ENCODE results near the gene TRPC4AP.

TRPC4AP gene

DNA sequence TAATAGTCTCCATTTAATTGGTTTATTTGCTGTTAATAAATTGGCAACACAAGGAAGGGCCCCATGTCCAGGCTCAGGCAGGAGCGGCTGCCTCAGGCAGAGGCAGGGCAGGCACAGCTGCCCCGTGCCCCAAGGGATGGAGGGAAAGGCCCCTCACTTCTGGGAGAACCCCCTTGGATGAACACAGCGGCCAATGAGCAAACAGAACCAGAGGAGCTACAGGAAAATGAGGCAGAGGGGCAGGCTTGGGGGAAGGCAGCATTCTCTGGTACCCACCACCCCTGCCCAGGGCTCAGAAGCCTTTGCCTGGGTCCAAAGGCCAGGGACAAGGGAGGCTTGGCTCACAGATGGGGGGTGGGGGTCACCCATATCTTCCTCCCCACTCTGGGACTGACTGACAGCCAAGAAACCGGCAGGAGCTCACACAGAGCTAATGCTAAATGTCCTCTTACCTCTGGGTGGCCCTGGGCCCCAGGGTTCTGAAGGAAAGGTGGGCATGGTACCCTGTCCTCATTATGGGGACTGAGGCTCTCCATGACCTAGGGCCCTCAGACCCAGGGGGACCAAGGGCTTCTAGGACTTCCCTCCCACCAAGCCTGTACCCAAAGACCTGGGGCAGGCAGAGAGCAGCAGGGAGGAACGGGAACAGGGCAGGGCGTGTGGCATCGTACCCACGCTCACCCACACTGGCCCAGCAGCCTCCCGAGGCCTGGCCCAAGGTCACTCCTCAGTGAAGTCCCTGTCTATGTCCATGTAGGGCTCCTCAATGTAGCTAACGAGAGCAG lies 90.0 kb downstream of the TRPC4AP start:
- no peaks in the 10 kb centered on the region for H3K4me1 ChIP-seq (ENCODE audit: control extremely low read depth in 1 of 4, control insufficient read depth in 4 of 4, insufficient read depth in 4 of 4, low read length in 3 of 4)
- ChIA-PET CTCF (interaction anchor here (1.0 to 1.4 kb wide), 2 partner anchors 9 to 167 kb away, joined by 3 read pairs; no protein-coding TSS in a partner anchor), POLR2A (interaction anchor here (0.6 kb wide), 1 partner anchor 1221 kb away, joined by 3 read pairs; no protein-coding TSS in a partner anchor)
- H3K9me3 ChIP-seq (ENCODE audit: control extremely low read depth in 1 of 5, control insufficient read depth in 4 of 5, insufficient read depth in 2 of 5, low read depth in 1 of 5, low read length in 4 of 5): no peaks in the 10 kb centered on the region
- 94% methylated on average over 10 of the region's 10 CpGs for WGBS (ENCODE audit: insufficient coverage)
- DNase-seq: no peak
- peaks cover 23 to 97% (median 87%) of the 10 kb centered on the region in 4 experiments for H3K36me3 ChIP-seq (ENCODE audit: control insufficient read depth in 4 of 4, insufficient read depth in 4 of 4, low read length in 3 of 4)
- no peaks in the 10 kb centered on the region for H3K27me3 ChIP-seq (replicated peaks in 2 of 5; ENCODE audit: control insufficient read depth in 4 of 5, insufficient read depth in 5 of 5, low read length in 4 of 5)
- H3K27ac ChIP-seq (ENCODE audit: insufficient read depth in 1 of 2, low read depth in 1 of 2, low read length in 2 of 2, poor library complexity in 1 of 2, severe bottlenecking in 2 of 2): no peak overlapping the region
- no peak overlapping the region for H3K4me3 ChIP-seq (ENCODE audit: control insufficient read depth in 1 of 7, extremely low read depth in 1 of 7, insufficient read depth in 4 of 7, low read depth in 2 of 7, low read length in 6 of 7)

DNA sequence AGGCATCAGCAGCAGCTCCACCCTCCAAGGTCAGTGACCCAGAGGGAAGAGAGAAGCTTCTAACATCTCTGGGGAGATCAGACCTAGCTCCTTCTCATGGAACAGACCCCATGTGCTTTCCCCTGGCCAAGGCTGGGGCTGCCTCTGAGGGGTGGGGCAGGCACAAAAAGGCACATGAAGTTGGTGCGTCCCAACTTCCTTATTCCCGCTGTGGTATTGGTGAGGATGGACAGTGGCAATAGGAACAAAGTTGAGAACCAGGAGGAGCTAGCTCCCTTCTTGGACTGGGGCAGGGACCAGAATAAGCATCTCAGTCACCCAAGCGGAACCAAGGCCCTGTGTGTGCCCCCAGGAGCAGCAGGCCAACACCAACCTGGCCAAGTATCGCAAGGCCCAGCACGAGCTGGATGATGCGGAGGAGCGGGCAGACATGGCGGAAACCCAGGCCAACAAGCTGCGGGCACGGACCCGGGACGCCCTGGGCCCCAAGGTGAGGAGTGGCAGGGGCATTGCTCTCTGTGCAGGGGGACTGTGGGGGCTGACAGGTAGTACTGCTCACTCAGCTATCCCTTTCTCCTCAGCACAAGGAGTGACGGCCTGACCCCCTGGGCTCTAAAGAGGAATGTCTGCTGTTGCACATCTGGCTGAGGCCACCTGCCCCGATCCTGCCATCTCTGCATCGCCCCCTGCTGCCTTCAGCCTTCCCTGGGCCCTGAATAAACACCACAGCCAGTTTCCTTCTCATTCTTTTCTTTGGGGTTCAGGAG lies 90.8 kb downstream of the TRPC4AP start:
- ChIA-PET CTCF (interaction anchor here (1.0 to 2.1 kb wide), 6 partner anchors 8 to 166 kb away, joined by 3 to 9 read pairs (median 4); no protein-coding TSS in a partner anchor), POLR2A (interaction anchor here (0.6 kb wide), 1 partner anchor 1220 kb away, joined by 3 read pairs; no protein-coding TSS in a partner anchor)
- DNase-seq: peak in 1 of 3 donors; percentile 8
- peaks cover 20 to 96% (median 81%) of the 10 kb centered on the region in 4 experiments for H3K36me3 ChIP-seq (ENCODE audit: control insufficient read depth in 4 of 4, insufficient read depth in 4 of 4, low read length in 3 of 4)
- no peak overlapping the region for H3K27ac ChIP-seq (ENCODE audit: insufficient read depth in 1 of 2, low read depth in 1 of 2, low read length in 2 of 2, poor library complexity in 1 of 2, severe bottlenecking in 2 of 2)
- no peaks in the 10 kb centered on the region for H3K4me1 ChIP-seq (ENCODE audit: control extremely low read depth in 1 of 4, control insufficient read depth in 4 of 4, insufficient read depth in 4 of 4, low read length in 3 of 4)
- H3K9me3 ChIP-seq (ENCODE audit: control extremely low read depth in 1 of 5, control insufficient read depth in 4 of 5, insufficient read depth in 2 of 5, low read depth in 1 of 5, low read length in 4 of 5): no peaks in the 10 kb centered on the region
- H3K4me3 ChIP-seq (ENCODE audit: control insufficient read depth in 1 of 7, extremely low read depth in 1 of 7, insufficient read depth in 4 of 7, low read depth in 2 of 7, low read length in 6 of 7): no peak overlapping the region
- H3K27me3 ChIP-seq (replicated peaks in 2 of 5; ENCODE audit: control insufficient read depth in 4 of 5, insufficient read depth in 5 of 5, low read length in 4 of 5): no peaks in the 10 kb centered on the region
- 97% methylated on average over 13 of the region's 15 CpGs for WGBS (ENCODE audit: insufficient coverage)

DNA sequence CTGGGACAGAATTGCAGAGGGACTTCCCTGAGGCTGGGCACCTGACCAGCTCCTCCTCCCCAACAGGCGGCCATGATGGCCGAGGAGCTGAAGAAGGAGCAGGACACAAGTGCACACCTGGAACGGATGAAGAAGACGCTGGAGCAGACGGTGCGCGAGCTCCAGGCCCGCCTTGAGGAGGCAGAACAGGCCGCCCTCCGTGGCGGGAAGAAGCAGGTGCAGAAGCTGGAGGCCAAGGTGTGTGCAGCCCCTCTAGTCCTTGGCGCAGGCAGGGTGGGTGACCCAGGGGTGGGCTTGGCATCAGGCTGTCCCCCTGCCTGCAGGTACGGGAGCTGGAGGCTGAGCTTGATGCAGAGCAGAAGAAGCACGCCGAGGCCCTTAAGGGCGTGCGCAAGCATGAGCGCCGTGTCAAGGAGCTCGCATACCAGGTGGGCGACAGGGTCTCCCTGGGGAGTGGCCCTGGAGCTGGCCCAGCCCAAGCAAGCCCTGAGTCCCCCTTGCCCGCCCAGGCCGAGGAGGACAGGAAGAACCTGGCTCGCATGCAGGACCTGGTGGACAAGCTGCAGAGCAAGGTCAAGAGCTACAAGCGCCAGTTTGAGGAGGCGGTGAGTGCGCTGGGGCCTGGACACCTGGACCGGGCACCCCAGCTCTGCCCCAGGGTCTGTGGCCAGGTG lies 91.5 kb downstream of the TRPC4AP start:
- DNase-seq: no peak
- 97% methylated on average over 23 of the region's 28 CpGs for WGBS (ENCODE audit: insufficient coverage)
- H3K9me3 ChIP-seq (ENCODE audit: control extremely low read depth in 1 of 5, control insufficient read depth in 4 of 5, insufficient read depth in 2 of 5, low read depth in 1 of 5, low read length in 4 of 5): no peaks in the 10 kb centered on the region
- no peak overlapping the region for H3K4me3 ChIP-seq (ENCODE audit: control insufficient read depth in 1 of 7, extremely low read depth in 1 of 7, insufficient read depth in 4 of 7, low read depth in 2 of 7, low read length in 6 of 7)
- ChIA-PET CTCF (interaction anchor here (1.0 to 2.1 kb wide), 5 partner anchors 11 to 165 kb away, joined by 3 to 9 read pairs (median 5); no protein-coding TSS in a partner anchor), POLR2A (no interaction called here)
- H3K4me1 ChIP-seq (ENCODE audit: control extremely low read depth in 1 of 4, control insufficient read depth in 4 of 4, insufficient read depth in 4 of 4, low read length in 3 of 4): no peaks in the 10 kb centered on the region
- no peak overlapping the region for H3K27ac ChIP-seq (ENCODE audit: insufficient read depth in 1 of 2, low read depth in 1 of 2, low read length in 2 of 2, poor library complexity in 1 of 2, severe bottlenecking in 2 of 2)
- no peaks in the 10 kb centered on the region for H3K27me3 ChIP-seq (replicated peaks in 2 of 5; ENCODE audit: control insufficient read depth in 4 of 5, insufficient read depth in 5 of 5, low read length in 4 of 5)
- H3K36me3 ChIP-seq (ENCODE audit: control insufficient read depth in 4 of 4, insufficient read depth in 4 of 4, low read length in 3 of 4): peaks cover 20 to 95% (median 80%) of the 10 kb centered on the region in 4 experiments

DNA sequence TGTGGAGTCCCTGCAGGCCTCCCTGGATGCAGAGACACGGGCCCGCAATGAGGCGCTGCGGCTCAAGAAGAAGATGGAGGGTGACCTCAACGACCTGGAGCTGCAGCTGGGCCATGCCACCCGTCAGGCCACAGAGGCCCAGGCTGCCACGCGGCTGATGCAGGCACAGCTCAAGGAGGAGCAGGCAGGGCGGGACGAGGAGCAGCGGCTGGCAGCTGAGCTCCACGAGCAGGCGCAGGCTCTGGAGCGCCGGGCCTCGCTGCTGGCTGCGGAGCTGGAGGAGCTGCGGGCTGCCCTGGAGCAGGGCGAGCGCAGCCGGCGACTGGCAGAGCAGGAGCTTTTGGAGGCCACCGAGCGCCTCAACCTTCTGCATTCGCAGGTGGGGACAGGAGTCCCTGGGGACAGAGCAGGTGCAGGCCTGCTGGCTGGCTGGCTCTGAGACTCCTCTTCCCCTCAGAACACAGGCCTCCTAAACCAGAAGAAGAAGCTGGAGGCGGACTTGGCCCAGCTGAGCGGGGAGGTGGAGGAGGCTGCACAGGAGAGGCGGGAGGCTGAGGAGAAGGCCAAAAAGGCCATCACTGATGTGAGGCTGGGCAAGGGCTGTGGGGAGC lies 92.2 kb downstream of the TRPC4AP start:
- Histone ChIP-seq H3K4me3 (ENCODE audit: control insufficient read depth in 1 of 7, extremely low read depth in 1 of 7, insufficient read depth in 4 of 7, low read depth in 2 of 7, low read length in 6 of 7) (no peak overlapping the region), H3K36me3 (ENCODE audit: control insufficient read depth in 4 of 4, insufficient read depth in 4 of 4, low read length in 3 of 4) (peaks cover 18 to 95% (median 80%) of the 10 kb centered on the region in 4 experiments)
- POLR2A ChIA-PET: no interaction called here

DNA sequence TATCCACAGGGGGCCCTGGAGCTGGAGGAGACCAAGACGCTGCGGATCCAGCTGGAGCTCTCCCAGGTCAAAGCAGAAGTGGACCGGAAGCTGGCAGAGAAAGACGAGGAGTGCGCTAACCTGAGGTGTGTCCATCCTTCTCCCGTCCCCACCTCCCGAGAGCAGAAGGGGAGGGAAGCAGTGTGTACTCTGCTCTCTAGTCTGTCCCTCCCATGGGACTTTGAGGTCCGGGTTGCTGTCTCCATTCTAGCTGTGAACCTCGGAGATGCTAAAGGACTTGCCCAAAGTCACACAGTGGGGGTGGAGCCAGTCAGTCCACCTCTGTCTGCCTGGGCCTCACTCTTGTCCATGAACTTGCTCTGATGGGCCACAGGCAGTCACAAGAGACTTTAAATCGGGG lies 92.8 kb downstream of the TRPC4AP start:
- Histone ChIP-seq H3K36me3 (ENCODE audit: control insufficient read depth in 4 of 4, insufficient read depth in 4 of 4, low read length in 3 of 4) (peaks cover 19 to 95% (median 78%) of the 10 kb centered on the region in 4 experiments), H3K27me3 (replicated peaks in 2 of 5; ENCODE audit: control insufficient read depth in 4 of 5, insufficient read depth in 5 of 5, low read length in 4 of 5) (no peaks in the 10 kb centered on the region), H3K4me3 (ENCODE audit: control insufficient read depth in 1 of 7, extremely low read depth in 1 of 7, insufficient read depth in 4 of 7, low read depth in 2 of 7, low read length in 6 of 7) (no peak overlapping the region), H3K4me1 (ENCODE audit: control extremely low read depth in 1 of 4, control insufficient read depth in 4 of 4, insufficient read depth in 4 of 4, low read length in 3 of 4) (no peaks in the 10 kb centered on the region), H3K9me3 (ENCODE audit: control extremely low read depth in 1 of 5, control insufficient read depth in 4 of 5, insufficient read depth in 2 of 5, low read depth in 1 of 5, low read length in 4 of 5) (no peaks in the 10 kb centered on the region), H3K27ac (ENCODE audit: insufficient read depth in 1 of 2, low read depth in 1 of 2, low read length in 2 of 2, poor library complexity in 1 of 2, severe bottlenecking in 2 of 2) (no peak overlapping the region)
- CTCF ChIA-PET: interaction anchor here (1.0 to 2.1 kb wide), 4 partner anchors 9 to 167 kb away, joined by 3 to 6 read pairs (median 4); no protein-coding TSS in a partner anchor
- DNase-seq: no peak
- WGBS (ENCODE audit: insufficient coverage): 96% methylated on average over 10 of the region's 10 CpGs
- POLR2A ChIA-PET: no interaction called here

More for the DNA sequence above, 92.2 kb downstream of the TRPC4AP start:
- Histone ChIP-seq H3K27me3 (replicated peaks in 2 of 5; ENCODE audit: control insufficient read depth in 4 of 5, insufficient read depth in 5 of 5, low read length in 4 of 5) (no peaks in the 10 kb centered on the region), H3K27ac (ENCODE audit: insufficient read depth in 1 of 2, low read depth in 1 of 2, low read length in 2 of 2, poor library complexity in 1 of 2, severe bottlenecking in 2 of 2) (no peak overlapping the region), H3K9me3 (ENCODE audit: control extremely low read depth in 1 of 5, control insufficient read depth in 4 of 5, insufficient read depth in 2 of 5, low read depth in 1 of 5, low read length in 4 of 5) (no peaks in the 10 kb centered on the region), H3K4me1 (ENCODE audit: control extremely low read depth in 1 of 4, control insufficient read depth in 4 of 4, insufficient read depth in 4 of 4, low read length in 3 of 4) (no peaks in the 10 kb centered on the region)
- no peak for DNase-seq
- CTCF ChIA-PET: interaction anchor here (1.2 to 2.1 kb wide), 4 partner anchors 11 to 165 kb away, joined by 4 to 9 read pairs (median 6); no protein-coding TSS in a partner anchor
- 96% methylated on average over 26 of the region's 28 CpGs for WGBS (ENCODE audit: insufficient coverage)

DNA sequence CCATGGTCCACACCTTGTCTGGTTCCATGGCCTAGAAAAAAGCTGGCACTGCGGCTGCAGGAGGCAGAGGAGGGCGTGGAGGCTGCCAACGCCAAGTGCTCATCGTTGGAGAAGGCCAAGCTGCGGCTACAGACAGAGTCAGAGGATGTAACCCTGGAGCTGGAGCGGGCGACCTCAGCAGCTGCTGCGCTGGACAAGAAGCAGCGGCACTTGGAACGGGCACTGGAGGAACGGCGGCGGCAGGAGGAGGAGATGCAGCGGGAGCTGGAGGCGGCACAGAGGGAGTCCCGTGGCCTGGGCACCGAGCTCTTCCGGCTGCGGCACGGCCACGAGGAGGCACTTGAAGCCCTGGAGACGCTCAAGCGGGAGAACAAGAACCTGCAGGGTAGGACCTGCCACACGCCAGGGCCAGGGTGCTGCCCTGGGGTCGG lies 93.6 kb downstream of the TRPC4AP start:
- CTCF ChIA-PET: interaction anchor here (0.6 to 1.1 kb wide), 4 partner anchors 9 to 166 kb away, joined by 3 read pairs; no protein-coding TSS in a partner anchor
- POLR2A ChIA-PET: no interaction called here
- no peaks in the 10 kb centered on the region for H3K4me1 ChIP-seq (ENCODE audit: control extremely low read depth in 1 of 4, control insufficient read depth in 4 of 4, insufficient read depth in 4 of 4, low read length in 3 of 4)
- WGBS (ENCODE audit: insufficient coverage): 97% methylated on average over 25 of the region's 25 CpGs
- H3K27ac ChIP-seq (ENCODE audit: insufficient read depth in 1 of 2, low read depth in 1 of 2, low read length in 2 of 2, poor library complexity in 1 of 2, severe bottlenecking in 2 of 2): no peak overlapping the region
- no peaks in the 10 kb centered on the region for H3K9me3 ChIP-seq (ENCODE audit: control extremely low read depth in 1 of 5, control insufficient read depth in 4 of 5, insufficient read depth in 2 of 5, low read depth in 1 of 5, low read length in 4 of 5)
- no peak for DNase-seq
- H3K27me3 ChIP-seq (replicated peaks in 2 of 5; ENCODE audit: control insufficient read depth in 4 of 5, insufficient read depth in 5 of 5, low read length in 4 of 5): no peaks in the 10 kb centered on the region
- H3K4me3 ChIP-seq (ENCODE audit: control insufficient read depth in 1 of 7, extremely low read depth in 1 of 7, insufficient read depth in 4 of 7, low read depth in 2 of 7, low read length in 6 of 7): no peak overlapping the region
- H3K36me3 ChIP-seq (ENCODE audit: control insufficient read depth in 4 of 4, insufficient read depth in 4 of 4, low read length in 3 of 4): peaks cover 18 to 94% (median 74%) of the 10 kb centered on the region in 4 experiments

Measured in common myeloid progenitor, CD34-positive (primary cell).